ENCODE results near the gene RALY. TPM values are rescaled to one million over a fixed set of nuclear protein-coding genes. Genes with fewer than 3 reads are reported as not detected.

RALY gene
- polyA plus RNA-seq, 2 of the 4 experiments (the other 2 are of a cell fraction): 63.4 to 102 TPM

GRCh38 chr20:34055290-34055689 is 61.6 kb downstream of the RALY start:
- ChIA-PET POLR2A (no interaction called here), CTCF (no interaction called here)
- Histone ChIP-seq H3K4me1 (no peaks in the 10 kb centered on the region), H3K4me2 (no peak overlapping the region), H3K27ac (no peak overlapping the region), H3K9me3 (no peaks in the 10 kb centered on the region), H3K4me3 (no peak overlapping the region)
- no peak for ATAC-seq
- WGBS (ENCODE audit: missing lambda C conversion rate): 100% methylated on average over 1 of the region's 1 CpG
- TF ChIP-seq CBX8 (IDR thresholded peaks at IDR 0.05) (no peak), FOSB (CRISPR knock-in tag; IDR thresholded peaks at IDR 0.05) (no peak), BHLHE40 (IDR thresholded peaks at IDR 0.05; ENCODE audit: low read depth, low read length) (no peak), MAZ (IDR thresholded peaks at IDR 0.05; ENCODE audit: borderline replicate concordance, low read depth, low read length) (no peak), RFX5 (IDR thresholded peaks at IDR 0.05) (no peak), GATA3 (IDR thresholded peaks at IDR 0.05; ENCODE audit: borderline replicate concordance) (no peak), ZFP36 (IDR thresholded peaks at IDR 0.05; ENCODE audit: borderline replicate concordance, partially characterized antibody) (no peak), JUN (IDR thresholded peaks at IDR 0.05) (no peak), RAD21 (conservative IDR thresholded peaks at IDR 0.05 in 1 of 2, IDR thresholded peaks at IDR 0.05 in 1 of 2) (no peak), RCOR1 (IDR thresholded peaks at IDR 0.05; ENCODE audit: low read depth, low read length) (no peak), ZNF302 (CRISPR knock-in tag; IDR thresholded peaks at IDR 0.05) (no peak), CHD4 (IDR thresholded peaks at IDR 0.05; ENCODE audit: borderline replicate concordance) (no peak), POLR2AphosphoS2 (conservative IDR thresholded peaks at IDR 0.05; ENCODE audit: low read length) (no peak), E2F6 (IDR thresholded peaks at IDR 0.05; ENCODE audit: borderline replicate concordance, low read depth) (no peak), HMGXB4 (CRISPR knock-in tag; IDR thresholded peaks at IDR 0.05; ENCODE audit: borderline replicate concordance) (no peak), PHF8 (IDR thresholded peaks at IDR 0.05; ENCODE audit: borderline replicate concordance, low read depth) (no peak), CBX2 (IDR thresholded peaks at IDR 0.05; ENCODE audit: borderline replicate concordance, low read depth) (no peak), EHF (CRISPR knock-in tag; IDR thresholded peaks at IDR 0.05) (no peak)
- DNase-seq (ENCODE audit: low read depth in 1 of 2, low spot score in 1 of 2): no peak
- FAIRE-seq: no peak

GRCh38 chr20:34058831-34059230 is 65.1 kb downstream of the RALY start:
- Histone ChIP-seq H3K4me1 (no peaks in the 10 kb centered on the region), H3K9me3 (no peaks in the 10 kb centered on the region), H3K4me3 (no peak overlapping the region), H3K27ac (no peak overlapping the region), H3K4me2 (no peak overlapping the region)
- 84% methylated on average over 1 of the region's 1 CpG for WGBS (ENCODE audit: missing lambda C conversion rate)
- FAIRE-seq (no peak), DNase-seq (ENCODE audit: low read depth in 1 of 2, low spot score in 1 of 2) (no peak), ATAC-seq (peak in 1 of 2 experiments; percentile 33; a peak in 2 of 6 replicates)
- TF ChIP-seq REST (IDR thresholded peaks at IDR 0.05): peak; percentile 75; the same call in 1 of the 2 replicates
- no peak for TF ChIP-seq HOXB5 (CRISPR knock-in tag; IDR thresholded peaks at IDR 0.05)
- POLR2A ChIA-PET: no interaction called here
- CTCF ChIA-PET: interaction anchor here (1.3 to 2.1 kb wide), 2 partner anchors 11 to 71 kb away, joined by 3 to 10 read pairs; no protein-coding TSS in a partner anchor
